CD4-positive, alpha-beta T cell (primary cell): ENCODE results near the gene ITGAD. TPM values are rescaled to one million over a fixed set of nuclear protein-coding genes. Genes with fewer than 3 reads are reported as not detected.
A peak's percentile ranks its signal among the peaks of the same experiment; 100 is the strongest.

Experiments
- ATAC-seq: fragments of 200-7000 bp; cut with Tn5 transposase; one replicate; pipeline ENCODE4 v1.10.0; 2022; ENCODE audit warnings: mild to moderate bottlenecking; ENCODE audit not compliant: poor library complexity
- CTCF ChIA-PET: fragments of 350-600 bp; sonication (Branson Sonifier 250); formaldehyde crosslinking; loops from one replicate; lab custom pipeline; 2021; ENCODE audit warnings: antibody characterized with exemption, inconsistent platforms; lab: Charles Lee
- POLR2A ChIA-PET: fragments of 350-600 bp; sonication (Branson Sonifier 250); formaldehyde crosslinking; loops from one replicate; lab custom pipeline; 2021; ENCODE audit warnings: antibody characterized with exemption, inconsistent platforms; lab: Charles Lee
- DNase-seq, 14 experiments: peaks; one replicate each; pipeline ENCODE4 v3.0.0-alpha.2; 2013 to 2020; ENCODE audit warnings: mixed read lengths in 2 of 14
- H3K27ac ChIP-seq, 2 donors: one replicate each; pipeline versions ENCODE4 v1.5.1 to v1.7.0; 2013; ENCODE audit warnings: low read length in 2 of 2, low read depth in 1 of 2, mild to moderate bottlenecking in 1 of 2
- H3K27me3 ChIP-seq, 2 experiments: 1 replicate in 1 of 2; 2 replicates in 1 of 2; pipeline versions ENCODE4 v1.6.1 to v1.7.0; 2013; ENCODE audit warnings: low read length in 2 of 2, control low read depth in 1 of 2, mild to moderate bottlenecking in 1 of 2, moderate library complexity in 1 of 2; ENCODE audit not compliant: insufficient read depth in 2 of 2, control insufficient read depth in 1 of 2
- H3K36me3 ChIP-seq: one replicate; pipeline ENCODE4 v1.6.1; 2013; ENCODE audit warnings: low read length, control low read depth; ENCODE audit not compliant: insufficient read depth
- H3K4me1 ChIP-seq: one replicate; pipeline ENCODE4 v1.6.1; 2013; ENCODE audit warnings: low read length, control low read depth; ENCODE audit not compliant: insufficient read depth
- H3K4me3 ChIP-seq: one replicate; pipeline ENCODE4 v1.5.1; 2013; ENCODE audit warnings: mild to moderate bottlenecking, low read length, moderate library complexity
- H3K9me3 ChIP-seq, 2 experiments: 1 replicate in 1 of 2; 2 replicates in 1 of 2; pipeline versions ENCODE4 v1.6.1 to v1.7.0; 2013; ENCODE audit warnings: low read length in 2 of 2, mild to moderate bottlenecking in 2 of 2, control low read depth in 1 of 2, moderate library complexity in 1 of 2; ENCODE audit not compliant: control insufficient read depth in 1 of 2, insufficient read depth in 1 of 2
- H3K27ac Mint-ChIP-seq: one replicate; pipeline ENCODE4 v1.8.0; 2020; ENCODE audit warnings: mixed read lengths
- H3K27me3 Mint-ChIP-seq: one replicate; pipeline ENCODE4 v1.8.0; 2021; ENCODE audit warnings: mixed read lengths
- H3K36me3 Mint-ChIP-seq: one replicate; pipeline ENCODE4 v1.8.0; 2021; ENCODE audit warnings: low read depth, mixed read lengths
- H3K4me1 Mint-ChIP-seq: one replicate; pipeline ENCODE4 v1.8.0; 2021; ENCODE audit warnings: low read depth, mixed read lengths
- H3K4me3 Mint-ChIP-seq: one replicate; pipeline ENCODE4 v1.8.0; 2020; ENCODE audit warnings: mild to moderate bottlenecking, mixed read lengths
- H3K9me3 Mint-ChIP-seq: one replicate; pipeline ENCODE4 v1.8.0; 2020; ENCODE audit warnings: mixed read lengths
- intact Hi-C, 2 experiments: fragments of 100-400 bp; cut with DNase I in 1 of 2; cut with micrococcal nuclease in 1 of 2; formaldehyde crosslinking; loops; one replicate each; pipeline versions ENCODE4 v1.15.1 to v1.9.0; 2023 to 2025; cut with DNase I, micrococcal nuclease
- polyA plus RNA-seq, 2 donors: library from polyadenylated mRNA; unstranded; fragments of 120-200 nt; gene quantifications; one replicate each; pipeline ENCODE4 v1.2.1, GENCODE V29; 2013
- total RNA-seq, 174 experiments: library from RNA in 2 of 174; stranded (reverse) in 2 of 174; gene quantifications; one replicate each; pipeline ENCODE4 v1.2.3 and lab custom pipeline; 2021 to 2026
- TF ChIP-seq, protein P1 (sequence below): fragments of 200-600 bp; IDR thresholded peaks from one replicate; pipeline ENCODE4 v1.8.0; 2022; ENCODE audit warnings: antibody characterized with exemption, mild to moderate bottlenecking

The ITGAD gene
- total RNA-seq (not detected), total RNA-seq (lab: John Stamatoyannopoulos, UW) (0 to 0.58 (median 0) reads per million in 172 experiments)
- 0.03 TPM for polyA plus RNA-seq (2013, experiment 1 of 2)
- not detected for polyA plus RNA-seq (2013, experiment 2 of 2)

- Mint-ChIP-seq H3K27me3 (peaks cover 15% of the 10 kb centered on the region), H3K36me3 (no peaks in the 10 kb centered on the region), H3K4me1 (no peaks in the 10 kb centered on the region), H3K4me3 (no peak within 1 kb of the TSS), H3K9me3 (no peaks in the 10 kb centered on the region), H3K27ac (no peak within 1 kb of the TSS)
- H3K9me3 ChIP-seq, result no peaks in the 10 kb centered on the region
- no peaks in the 10 kb centered on the region for H3K4me1 ChIP-seq
- H3K4me3 ChIP-seq, result no peak within 1 kb of the TSS
- no peak for ATAC-seq
- DNase-seq, result no peak
- TF ChIP-seq, protein P1, sequence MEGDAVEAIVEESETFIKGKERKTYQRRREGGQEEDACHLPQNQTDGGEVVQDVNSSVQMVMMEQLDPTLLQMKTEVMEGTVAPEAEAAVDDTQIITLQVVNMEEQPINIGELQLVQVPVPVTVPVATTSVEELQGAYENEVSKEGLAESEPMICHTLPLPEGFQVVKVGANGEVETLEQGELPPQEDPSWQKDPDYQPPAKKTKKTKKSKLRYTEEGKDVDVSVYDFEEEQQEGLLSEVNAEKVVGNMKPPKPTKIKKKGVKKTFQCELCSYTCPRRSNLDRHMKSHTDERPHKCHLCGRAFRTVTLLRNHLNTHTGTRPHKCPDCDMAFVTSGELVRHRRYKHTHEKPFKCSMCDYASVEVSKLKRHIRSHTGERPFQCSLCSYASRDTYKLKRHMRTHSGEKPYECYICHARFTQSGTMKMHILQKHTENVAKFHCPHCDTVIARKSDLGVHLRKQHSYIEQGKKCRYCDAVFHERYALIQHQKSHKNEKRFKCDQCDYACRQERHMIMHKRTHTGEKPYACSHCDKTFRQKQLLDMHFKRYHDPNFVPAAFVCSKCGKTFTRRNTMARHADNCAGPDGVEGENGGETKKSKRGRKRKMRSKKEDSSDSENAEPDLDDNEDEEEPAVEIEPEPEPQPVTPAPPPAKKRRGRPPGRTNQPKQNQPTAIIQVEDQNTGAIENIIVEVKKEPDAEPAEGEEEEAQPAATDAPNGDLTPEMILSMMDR, result no peak
- H3K27ac ChIP-seq, result no peak within 1 kb of the TSS
- intact Hi-C loops, result no loop called here
- no peaks in the 10 kb centered on the region for H3K36me3 ChIP-seq
- no peaks in the 10 kb centered on the region for H3K27me3 ChIP-seq
- POLR2A ChIA-PET, result no interaction called here
- CTCF ChIA-PET, result no interaction called here
These were observed at the start of gene ITGAD for GRCh38 chr16:31393056-31393455. Gene ITGAD, plus strand, starts transcription at chr16:31393335. Its CDS starts 26 bp downstream, at chr16:31393361.

DNA sequence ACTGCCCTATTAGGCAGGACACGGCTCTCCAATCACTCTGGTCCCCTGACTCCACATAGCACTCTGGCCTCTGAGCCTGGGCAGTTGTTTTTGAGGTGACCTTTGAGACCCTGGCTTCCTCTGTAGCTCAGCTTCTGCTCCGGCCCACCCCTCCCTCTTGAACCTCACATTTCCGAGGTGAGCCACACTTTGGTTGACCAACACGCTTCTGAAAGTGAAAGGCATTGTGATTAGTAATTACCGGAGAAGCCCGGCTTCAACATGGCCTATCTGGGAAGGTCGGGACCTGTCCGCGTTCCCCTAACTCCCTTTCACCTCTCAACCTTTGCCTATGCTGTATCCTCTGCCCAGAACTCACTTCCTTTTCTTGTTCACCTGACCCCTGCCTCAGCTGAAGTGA, 48.4 kb upstream of the ITGAD start:
- Mint-ChIP-seq H3K4me1 (no peaks in the 10 kb centered on the region), H3K27me3 (peaks cover 3% of the 10 kb centered on the region), H3K4me3 (no peak overlapping the region), H3K9me3 (no peaks in the 10 kb centered on the region), H3K36me3 (no peaks in the 10 kb centered on the region), H3K27ac (no peak overlapping the region)
- H3K4me1 ChIP-seq, result peaks cover 3% of the 10 kb centered on the region
- DNase-seq (no peak), ATAC-seq (no peak)
- ChIA-PET POLR2A (no interaction called here), CTCF (no interaction called here)
- H3K27ac ChIP-seq, result no peak overlapping the region
- intact Hi-C loops, result no loop called here
- H3K4me3 ChIP-seq, result no peak overlapping the region
- no peaks in the 10 kb centered on the region for H3K36me3 ChIP-seq
- TF ChIP-seq, protein P1, result no peak
- H3K9me3 ChIP-seq, result no peaks in the 10 kb centered on the region
- no peaks in the 10 kb centered on the region for H3K27me3 ChIP-seq

- DNase-seq (peak in 1 of 14 experiments; percentile 33), ATAC-seq (no peak)
- H3K4me3 Mint-ChIP-seq, result no peak overlapping the region
- H3K9me3 Mint-ChIP-seq, result no peaks in the 10 kb centered on the region
- H3K27ac ChIP-seq, result no peak overlapping the region
- no peaks in the 10 kb centered on the region for H3K4me1 Mint-ChIP-seq
- intact Hi-C loops, result no loop called here
- H3K36me3 Mint-ChIP-seq, result no peaks in the 10 kb centered on the region
- H3K27me3 Mint-ChIP-seq, result peaks cover 5% of the 10 kb centered on the region
- peaks cover 0 to 4% of the 10 kb centered on the region in 2 experiments for H3K9me3 ChIP-seq
- peaks cover 4% of the 10 kb centered on the region for H3K4me1 ChIP-seq
- no peaks in the 10 kb centered on the region for H3K36me3 ChIP-seq
- ChIA-PET POLR2A (no interaction called here), CTCF (no interaction called here)
- H3K27me3 ChIP-seq, result no peaks in the 10 kb centered on the region
- TF ChIP-seq, protein P1, result no peak
- H3K4me3 ChIP-seq, result no peak overlapping the region
- no peak overlapping the region for H3K27ac Mint-ChIP-seq
These were observed 45.7 kb upstream of the ITGAD start for GRCh38 chr16:31347445-31347844.
